Measurements from ENCODE around the gene CD207.
"Not testable (repeated sequence)": the region's sequence is repeated elsewhere in the genome, so short reads cannot be mapped to it uniquely, and the experiment has no call there.

Gene CD207

DNA sequence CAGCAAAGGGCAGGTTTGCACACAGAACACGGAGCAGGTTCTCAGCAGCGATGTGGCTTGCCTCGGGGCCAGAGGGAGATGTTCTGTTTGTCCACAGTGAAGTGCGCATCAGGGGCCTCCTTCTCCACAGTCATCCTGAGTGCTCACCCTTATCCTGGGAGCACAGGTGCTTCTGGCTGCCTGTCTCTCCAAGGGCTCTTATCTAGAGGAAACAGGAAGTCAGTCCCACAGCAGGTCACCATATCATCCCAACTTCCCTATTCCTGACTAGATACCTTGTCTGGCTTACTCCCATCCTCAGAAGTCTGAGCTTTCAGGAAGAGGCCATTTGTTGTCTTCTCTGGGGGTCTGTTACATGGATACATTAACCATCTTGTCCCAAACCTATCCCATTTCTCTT lies at the start of gene CD207:
Gene CD207, minus strand, starts transcription at position 174 of the 400 bp plus-strand sequence. Its CDS starts 40 bp downstream, at position 134.
- DNase-seq, result no peak

DNA sequence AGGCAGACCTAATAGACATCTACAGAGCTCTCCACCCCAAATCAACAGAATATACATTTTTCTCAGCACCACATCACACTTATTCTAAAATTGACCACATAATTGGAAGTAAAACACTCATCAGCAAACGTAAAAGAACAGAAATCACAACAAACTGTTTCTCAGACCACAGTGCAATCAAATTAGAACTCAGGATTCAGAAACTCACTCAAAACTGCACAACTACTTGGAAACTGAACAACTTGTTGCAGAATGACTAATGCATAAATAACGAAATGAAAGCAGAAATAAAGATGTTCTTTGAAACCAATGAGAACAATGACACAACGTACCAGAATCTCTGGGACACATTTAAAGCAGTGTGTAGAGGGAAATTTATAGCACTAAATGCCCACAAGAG lies 42.9 kb upstream of the CD207 start:
- not testable (repeated sequence) for DNase-seq

DNA sequence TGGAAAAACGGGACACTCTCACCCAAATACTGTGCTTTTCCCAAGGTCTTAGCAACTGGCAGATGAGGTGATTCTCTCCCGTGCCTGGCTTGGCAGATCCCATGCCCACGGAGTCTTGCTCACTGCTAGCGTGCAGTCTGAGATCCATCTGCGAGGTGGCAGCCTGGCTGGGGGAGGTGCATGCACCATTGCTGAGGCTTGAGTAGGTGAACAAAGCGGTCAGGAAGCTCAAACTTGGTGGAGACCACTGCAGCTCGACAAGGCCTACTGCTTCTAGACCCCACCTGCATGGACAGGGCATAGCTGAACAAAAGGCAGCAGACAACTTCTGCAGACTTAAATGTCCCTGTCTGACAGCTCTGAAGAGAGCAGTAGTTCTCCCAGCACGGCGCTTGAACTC lies 40.5 kb upstream of the CD207 start:
- not testable (repeated sequence) for DNase-seq

DNA sequence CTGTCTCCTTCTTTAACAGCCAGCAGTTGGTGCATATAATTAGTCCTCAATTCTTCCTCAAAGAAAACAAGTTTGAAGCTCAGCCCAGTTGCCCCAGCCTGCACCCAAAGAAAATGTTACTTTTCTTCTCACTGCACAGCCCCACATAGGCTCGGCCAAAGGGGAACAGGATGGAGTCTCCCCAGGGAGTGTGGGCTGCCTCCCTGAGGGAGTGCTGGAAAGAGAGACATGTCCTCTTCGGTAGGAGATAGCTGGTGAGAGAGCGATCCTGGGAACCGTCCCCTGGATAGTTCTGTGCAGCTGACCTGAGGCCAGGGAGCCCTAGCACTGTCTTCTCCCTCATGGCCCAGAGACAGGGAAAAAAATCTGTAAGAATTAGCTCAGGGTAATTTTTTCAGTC lies 37.9 kb upstream of the CD207 start:
- no peak for DNase-seq

DNA sequence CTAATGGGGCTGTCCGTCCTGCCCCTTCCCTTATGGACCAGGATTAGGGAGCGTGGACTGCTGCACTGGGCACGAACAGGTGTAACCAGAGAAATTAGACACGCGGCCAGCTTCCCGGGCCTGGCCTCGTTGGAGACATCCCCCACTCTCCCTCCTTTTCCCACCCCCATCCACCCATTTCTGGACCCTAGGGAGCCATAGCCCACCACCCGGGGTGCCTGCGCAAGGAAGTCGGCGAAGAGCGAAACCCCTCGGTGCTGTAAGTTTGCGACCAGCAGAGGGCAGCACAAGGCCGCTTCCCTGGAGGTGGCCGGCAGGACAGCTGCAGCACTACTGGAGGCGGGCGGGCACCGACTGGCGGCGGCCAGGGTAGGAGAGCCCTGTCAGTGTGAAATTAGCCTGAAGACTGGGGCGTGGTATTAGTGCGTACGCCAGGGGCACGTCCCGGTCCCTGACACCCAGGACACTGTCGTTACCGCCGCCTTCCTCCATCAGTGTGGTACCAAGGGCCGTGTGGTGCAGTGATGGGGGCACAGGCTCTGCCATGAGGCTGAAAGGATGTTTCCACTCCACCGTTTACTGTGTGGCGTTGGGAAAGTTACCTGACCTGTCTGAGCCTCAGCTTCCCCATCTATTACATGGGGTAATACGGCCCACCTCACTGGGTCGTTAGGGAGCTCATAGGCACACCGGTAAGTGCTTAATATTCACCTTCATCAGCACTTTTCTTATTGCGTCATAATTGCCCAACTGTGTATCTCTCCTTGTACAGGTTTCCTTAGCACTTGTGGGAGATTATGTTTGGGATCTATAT lies 36.0 kb upstream of the CD207 start:
- DNase-seq, result peak; percentile 21

DNA sequence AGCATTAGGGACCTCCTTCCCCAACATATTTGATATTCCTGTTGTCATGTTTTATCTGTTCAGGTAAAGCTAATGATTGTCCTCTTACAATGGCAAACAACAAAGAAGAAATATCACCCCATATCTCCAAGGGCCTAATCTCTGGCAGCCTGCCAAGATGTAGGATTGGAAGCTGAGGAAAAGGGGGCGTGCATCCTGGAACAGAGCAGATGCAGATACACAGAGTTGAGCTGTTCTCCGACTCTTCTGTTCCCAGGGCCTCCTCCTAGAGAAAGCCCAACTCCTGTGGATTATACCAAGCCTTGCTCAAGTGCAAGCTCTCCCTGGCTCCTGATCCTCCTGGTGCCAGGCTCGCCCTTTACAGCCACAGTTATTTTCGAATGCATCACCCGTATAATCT lies 35.2 kb upstream of the CD207 start:
- DNase-seq, result no peak

DNA sequence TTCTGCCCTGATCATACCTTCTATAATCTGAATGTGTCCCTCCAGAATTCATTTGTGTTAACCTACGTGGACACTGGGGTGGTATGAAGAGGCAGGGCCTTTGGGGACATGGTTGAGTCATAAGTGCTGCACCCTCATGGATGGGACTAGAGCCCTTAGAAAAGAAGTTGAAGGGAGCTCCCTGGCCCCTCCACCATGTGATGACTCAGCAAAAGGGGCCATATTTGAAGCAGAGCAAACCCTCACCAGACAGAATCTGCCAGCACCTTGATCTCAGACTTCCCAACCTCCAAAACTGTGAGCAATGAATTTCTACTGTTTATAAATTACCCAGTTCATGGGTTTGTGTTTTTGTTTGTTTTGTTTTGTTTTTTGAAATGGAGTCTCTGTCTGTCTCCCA lies 33.4 kb upstream of the CD207 start:
- no peak for DNase-seq

DNA sequence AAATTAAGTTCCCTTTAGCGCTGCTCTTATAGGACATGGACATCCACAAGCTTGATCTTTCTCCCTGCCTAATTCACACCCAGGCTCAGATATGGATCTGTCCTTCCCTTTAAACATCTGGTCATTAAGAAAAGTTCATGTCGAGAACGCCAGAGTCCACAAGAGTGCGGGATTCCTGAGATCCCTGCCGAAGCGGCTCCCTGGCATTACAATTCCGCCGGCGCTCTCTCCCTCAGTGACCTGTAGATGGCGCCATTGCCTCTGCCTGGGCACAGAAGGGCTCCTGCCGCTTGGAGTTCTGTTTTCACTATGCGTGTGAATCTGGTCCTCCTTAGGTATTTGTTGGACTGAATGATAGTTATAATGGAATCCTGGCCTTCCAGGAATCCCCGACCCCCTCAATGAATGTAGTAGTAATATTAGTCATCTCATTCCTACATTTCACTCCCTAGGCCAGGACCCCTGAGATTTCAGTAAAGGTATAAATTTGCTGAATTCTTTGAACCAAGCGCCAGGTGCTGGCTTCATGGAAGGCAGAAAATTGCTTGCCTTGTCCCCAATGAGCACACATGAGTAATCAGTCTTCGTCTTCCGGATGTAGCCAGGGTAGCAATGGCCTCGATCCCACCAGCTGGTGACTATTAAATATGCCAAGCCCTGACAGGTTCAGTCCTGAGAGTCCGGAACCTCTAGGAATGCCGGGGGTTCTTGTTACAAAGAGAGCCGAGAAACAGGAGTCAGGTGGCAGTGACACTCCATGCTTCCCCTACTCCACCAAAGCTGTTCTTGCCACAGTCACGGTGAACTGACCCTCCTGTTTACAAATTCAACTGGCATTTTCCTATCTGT lies 26.4 kb upstream of the CD207 start:
- no peak for DNase-seq

DNA sequence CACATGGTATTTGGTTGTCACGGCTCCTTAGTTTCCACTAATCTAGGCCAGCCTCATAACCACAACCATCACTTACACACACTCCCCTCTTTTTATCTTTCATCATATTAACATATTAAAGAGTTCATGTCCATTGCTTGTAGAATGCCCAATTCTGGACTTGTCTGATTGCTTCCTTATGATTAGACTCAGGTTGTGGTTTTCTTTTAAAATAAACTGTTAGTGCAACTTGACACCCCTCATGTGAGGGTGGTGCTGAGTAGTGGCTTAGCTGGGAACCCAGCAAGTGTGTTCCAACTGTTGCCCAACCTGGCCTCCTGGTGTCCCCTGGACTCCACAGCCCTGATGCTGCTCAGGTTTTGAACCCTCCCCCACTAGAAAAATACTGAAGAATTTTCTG lies 20.1 kb upstream of the CD207 start:
- DNase-seq, result no peak

DNA sequence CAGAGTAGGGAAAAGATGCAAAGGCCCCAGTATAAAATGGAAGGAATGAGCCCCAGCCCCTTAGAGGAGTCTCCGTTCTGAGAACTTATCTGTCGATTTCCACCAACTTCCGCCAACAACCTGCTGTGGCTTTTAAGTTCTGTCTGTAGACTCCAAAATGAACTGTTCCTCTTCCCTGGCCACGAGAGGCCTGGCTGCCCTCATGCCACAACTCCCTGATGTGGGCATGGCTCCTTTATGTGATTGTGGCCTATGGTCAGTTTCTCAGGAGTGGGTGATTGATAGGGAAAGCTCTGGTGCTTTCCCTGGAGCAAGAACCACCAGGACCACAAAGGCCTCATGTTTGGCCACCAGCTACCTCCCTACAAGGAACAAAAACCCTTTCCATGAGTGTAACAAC lies 18.8 kb upstream of the CD207 start:
- no peak for DNase-seq

DNA sequence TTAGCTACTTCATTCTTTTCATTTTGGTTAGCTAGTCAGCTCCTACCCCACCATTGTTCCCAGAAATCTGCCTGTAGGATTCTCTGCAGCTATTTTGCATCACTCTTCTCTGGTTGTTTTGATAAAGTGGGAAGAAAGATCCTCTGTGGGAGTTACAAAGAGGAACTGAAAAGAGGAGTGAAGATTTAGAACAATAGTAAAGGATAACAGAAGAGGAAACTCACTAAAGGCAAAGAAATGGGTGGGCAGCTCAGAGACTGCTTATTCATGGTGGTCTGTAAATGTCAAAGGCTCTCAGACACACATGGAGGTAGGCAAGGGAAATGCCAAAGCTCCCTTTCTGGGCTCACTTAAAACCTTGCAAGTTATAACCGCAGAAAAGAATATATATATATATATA lies 17.2 kb upstream of the CD207 start:
- no peak for DNase-seq

DNA sequence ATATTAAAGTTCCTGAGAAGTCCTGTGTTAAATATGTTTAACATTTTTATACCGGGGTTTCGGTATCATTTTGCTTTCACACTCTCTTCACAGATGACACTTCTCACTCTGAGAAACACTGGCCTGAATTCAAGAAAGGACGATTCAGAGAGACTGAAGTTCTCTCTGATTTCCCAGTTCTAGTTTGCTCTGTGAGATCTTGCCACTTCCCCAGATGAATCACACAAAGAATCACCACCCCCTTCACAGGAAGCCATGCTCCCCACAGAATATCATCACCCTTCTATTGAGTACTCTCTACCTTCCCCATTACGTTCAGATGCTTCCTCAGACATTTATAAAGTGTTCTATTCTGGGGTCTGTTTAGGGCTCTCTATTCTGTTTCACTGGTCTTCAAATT lies 16.1 kb upstream of the CD207 start:
- DNase-seq, result no peak

DNA sequence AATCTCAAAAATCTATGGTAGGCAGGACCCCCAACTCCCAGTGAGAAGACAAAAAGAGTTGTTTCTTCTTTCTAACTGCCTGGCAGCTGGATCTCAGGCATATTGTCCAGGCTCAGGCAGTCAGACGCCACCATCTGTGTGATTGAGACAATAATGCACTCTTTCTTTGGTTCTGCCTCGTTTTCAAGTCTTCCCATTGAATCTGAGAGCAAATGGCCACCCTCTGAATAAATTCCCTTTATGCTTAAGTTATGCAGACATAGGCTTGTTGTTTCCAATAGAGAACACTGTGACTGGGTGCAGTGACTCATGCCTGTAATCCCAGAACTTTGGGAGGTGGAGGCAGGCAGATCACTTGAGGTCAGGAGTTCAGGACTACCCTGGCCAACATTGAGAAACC lies 15.3 kb upstream of the CD207 start:
- no peak for DNase-seq

DNA sequence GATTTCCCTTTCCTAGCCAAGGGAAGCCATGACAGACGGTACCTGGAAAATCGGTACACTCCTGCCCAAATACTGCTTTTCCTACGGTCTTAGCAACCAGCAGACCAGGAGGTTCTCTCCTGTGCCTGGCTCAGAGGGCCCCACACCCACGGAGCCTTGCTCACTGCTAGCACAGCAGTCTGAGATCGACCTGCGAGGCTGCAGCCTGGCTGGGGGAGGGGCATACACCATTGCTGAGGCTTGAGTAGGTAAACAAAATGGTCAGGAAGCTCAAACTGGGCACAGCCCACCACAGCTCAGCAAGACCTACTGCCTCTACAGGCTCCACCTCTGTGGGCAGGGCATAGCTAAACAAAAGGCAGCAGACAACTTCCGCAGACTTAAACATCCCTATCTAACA lies 6.8 kb upstream of the CD207 start:
- DNase-seq, result no peak

DNA sequence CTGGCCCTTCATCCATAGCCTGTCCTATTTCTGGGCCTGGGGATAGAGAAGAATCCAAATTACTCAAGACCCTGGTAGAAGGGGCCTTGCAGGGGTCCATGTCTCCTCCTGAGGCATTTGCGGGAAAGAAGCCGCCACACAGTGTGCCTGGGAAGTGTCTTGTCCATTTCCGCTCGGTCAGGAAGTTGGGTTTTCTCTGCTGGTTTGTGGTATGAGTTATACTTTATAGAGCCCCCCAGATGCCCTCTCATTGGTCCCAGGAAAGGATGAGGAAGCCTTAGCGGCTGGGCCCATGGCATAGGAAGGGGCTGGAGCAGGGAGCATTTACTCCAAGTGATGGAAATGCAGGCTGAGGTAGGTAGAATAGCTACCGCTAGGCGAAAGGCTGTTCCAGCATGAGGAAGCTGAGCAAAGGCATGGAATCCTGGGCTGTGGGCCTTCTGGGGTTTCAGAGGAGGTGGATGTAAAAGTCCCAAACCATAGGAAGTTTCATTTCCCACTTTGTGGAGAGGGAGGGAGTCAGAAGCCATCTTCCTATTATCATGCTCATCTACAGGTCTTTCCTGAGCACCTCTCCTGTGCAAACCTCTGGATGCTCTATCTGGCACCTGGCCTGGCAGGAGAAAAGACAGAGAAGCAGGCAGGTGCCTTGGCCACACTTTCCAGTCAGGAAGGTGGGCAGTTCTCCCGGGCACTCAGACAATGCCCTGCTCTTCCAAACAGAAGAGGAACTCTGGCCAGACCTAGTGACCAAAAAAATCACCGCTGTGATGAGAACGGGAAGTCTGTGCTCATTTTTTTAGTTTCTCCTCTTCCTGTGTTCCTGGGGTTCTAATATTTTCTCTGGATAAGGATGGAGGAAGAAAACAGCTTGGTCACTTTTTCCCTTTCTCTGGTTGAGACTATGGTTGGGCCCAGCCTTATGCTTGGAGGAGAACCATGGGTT lies 2.6 kb upstream of the CD207 start:
- no peak for DNase-seq

DNA sequence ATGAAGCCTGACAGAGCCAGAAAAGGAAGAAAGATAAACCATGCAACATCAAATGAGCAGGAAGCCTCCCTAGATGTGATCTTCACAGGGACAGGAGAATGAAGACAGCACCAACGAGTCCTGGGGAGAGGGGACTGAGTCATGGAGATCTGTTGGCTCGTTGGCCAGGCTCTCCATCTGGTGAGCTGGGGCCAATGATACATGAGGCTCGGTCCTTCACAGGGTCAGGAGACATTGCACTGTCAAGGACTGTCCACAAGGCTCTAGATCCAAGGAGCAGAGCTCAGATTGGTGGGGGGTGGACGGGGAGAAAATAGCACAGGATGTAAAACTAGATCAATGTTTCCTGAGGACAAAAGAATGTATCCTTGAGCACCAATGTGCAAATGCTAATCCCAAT lies 735 bp downstream of the CD207 start:
- no peak for DNase-seq

DNA sequence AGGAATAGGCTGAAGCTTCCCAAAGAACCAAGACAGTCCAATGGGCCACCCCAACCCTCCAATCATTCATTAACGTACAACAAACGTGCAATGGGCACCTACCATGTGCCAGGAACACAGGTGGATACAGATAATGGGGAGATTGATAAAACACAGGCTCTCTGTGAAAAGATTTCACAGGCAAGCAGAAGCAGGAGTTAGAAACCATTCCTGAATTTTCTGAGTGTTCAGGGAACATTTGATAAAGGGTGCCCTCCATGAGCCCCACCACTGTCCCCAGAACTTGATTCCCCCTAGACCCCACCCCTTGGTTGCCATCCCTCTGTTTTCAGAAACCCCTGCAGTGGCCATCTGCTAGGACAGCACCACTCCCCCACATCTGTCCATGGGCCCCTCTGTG lies 1.5 kb downstream of the CD207 start:
- DNase-seq, result no peak

DNA sequence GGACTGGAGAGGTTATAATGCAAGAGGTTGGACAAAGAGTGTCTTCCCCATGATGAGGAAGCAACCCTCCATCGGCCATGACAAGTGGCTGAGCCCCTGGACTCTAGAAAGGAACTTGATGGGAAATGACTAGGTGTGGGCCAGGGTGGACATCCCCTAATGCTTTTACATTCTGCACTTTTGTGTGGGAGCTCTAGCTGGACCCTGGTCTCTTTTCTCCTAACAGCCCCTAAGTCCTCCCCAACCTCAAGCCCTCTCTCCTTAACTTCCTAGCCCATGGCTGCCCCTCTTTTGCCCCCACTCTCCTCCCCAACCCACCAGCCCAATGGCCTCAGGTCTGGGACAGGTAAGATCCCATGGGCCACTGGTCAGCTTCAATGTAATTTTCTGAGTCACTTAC lies 2.4 kb downstream of the CD207 start:
- no peak for DNase-seq

DNA sequence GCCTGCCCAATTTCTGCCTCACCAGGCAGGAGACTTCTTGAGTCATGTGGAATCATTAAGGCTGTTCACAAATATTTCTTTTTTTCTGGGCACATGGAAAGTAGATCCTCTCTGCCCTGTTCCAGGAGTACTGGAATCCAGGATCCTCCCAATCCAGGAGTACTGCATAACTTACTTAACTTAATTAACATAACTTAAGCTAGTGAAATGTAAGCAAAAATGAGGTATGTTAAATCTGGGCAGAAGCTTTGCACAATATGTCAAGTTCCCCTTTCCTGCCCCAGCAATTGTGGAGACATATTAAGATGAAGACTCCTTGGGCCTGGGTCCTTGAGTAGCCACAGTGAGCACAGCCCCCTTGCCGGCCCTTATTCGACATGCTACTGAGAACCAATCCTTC lies 3.2 kb downstream of the CD207 start:
- no peak for DNase-seq

DNA sequence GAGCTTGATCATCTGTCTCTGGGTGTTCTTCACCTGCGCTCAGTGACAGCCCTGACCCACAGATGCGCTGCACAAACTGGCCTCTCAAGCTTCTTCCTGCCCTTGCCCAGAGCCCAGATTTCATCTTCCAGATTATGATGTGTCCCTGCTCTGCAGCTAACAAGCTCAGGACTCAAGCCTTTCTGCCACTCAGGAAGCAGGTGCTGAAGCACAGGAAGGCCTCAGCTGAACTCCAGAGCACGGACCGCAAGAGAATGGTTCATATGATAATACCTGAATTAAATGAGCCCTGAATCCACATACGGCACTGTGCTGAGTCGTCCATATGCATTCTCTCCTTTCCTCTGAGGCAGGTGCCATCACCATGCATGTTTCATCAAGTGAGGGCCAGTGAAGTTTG lies 3.8 kb downstream of the CD207 start:
- DNase-seq, result no peak

DNA sequence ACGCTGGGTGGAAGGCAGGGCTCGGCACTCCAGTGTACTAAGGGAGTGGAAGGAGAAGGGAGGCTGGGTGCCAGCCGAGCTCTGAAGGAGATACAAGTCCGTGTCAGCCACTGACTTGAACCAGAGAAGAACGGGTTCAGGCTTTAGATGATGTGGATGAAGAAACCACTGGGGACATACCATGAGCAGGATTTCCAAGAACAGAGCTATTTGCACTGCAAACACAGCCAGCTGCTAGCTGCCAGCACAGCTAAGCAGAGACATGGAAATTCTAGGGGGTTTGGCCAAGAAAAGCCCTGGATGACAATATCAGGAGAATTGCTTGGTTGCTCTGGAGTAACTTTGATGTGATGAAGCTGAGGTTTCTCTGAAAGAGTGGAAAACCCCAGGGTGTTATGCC lies 5.2 kb downstream of the CD207 start:
- no peak for DNase-seq

DNA sequence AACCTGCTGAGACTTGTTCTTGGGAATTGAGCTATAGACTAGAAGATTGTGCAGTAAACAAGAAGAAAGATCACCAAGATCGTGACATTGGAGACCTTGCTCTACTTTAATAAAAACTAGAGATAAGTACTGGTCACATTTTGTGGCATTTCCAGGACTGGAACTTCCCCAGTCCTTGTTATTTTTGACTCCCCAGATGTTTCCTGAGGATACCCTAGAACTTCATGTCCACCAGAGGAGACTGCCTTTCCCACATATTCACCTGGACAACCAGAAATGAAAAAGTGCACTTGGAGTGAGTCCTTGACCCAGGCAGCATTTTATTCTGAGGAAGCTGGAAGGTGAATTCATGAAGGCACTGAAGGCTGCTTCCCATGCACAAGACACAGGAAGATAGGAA lies 5.7 kb downstream of the CD207 start:
- no peak for DNase-seq
